ENCODE measurements around the gene LRRC4C. TPM values are rescaled to one million over a fixed set of nuclear protein-coding genes. Genes with fewer than 3 reads are reported as not detected.

The LRRC4C gene
- total RNA-seq, 1 donor = 0.27 TPM

GRCh38 chr11:40491341-40491740 is 968.1 kb downstream of the LRRC4C start:
- H3K4me3 ChIP-seq (ENCODE audit: low read depth, low read length) = no peak overlapping the region
- DNase-seq (ENCODE audit: low read depth) = no peak
- TF ChIP-seq, protein P1, sequence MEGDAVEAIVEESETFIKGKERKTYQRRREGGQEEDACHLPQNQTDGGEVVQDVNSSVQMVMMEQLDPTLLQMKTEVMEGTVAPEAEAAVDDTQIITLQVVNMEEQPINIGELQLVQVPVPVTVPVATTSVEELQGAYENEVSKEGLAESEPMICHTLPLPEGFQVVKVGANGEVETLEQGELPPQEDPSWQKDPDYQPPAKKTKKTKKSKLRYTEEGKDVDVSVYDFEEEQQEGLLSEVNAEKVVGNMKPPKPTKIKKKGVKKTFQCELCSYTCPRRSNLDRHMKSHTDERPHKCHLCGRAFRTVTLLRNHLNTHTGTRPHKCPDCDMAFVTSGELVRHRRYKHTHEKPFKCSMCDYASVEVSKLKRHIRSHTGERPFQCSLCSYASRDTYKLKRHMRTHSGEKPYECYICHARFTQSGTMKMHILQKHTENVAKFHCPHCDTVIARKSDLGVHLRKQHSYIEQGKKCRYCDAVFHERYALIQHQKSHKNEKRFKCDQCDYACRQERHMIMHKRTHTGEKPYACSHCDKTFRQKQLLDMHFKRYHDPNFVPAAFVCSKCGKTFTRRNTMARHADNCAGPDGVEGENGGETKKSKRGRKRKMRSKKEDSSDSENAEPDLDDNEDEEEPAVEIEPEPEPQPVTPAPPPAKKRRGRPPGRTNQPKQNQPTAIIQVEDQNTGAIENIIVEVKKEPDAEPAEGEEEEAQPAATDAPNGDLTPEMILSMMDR (IDR thresholded peaks at IDR 0.05; ENCODE audit: insufficient read depth, low read length) = no peak

DNA sequence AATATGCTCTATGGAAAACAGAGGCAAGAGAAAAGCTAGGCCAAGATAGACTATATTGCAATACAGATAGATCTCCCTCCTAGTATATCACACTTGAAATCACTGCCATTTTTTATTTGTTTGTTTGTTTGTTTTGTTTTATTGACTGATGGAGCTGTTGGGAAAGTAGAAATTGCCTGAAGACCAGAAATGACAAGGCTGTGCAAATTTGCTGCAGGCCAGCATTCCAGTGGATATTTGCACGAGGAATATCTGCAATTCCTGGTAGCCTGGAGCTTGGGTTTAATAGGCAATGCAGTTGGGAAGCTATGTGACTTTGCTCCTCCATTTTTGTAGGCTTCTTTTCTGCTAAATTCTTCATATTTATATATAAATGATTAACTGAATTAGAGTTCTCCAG is 991.7 kb downstream of the LRRC4C start:
- no peak for DNase-seq (ENCODE audit: low read depth)
- H3K4me3 ChIP-seq (ENCODE audit: low read depth, low read length) = no peak overlapping the region
- TF ChIP-seq, protein P1 (IDR thresholded peaks at IDR 0.05; ENCODE audit: insufficient read depth, low read length) = no peak

- TF ChIP-seq, protein P1 (IDR thresholded peaks at IDR 0.05; ENCODE audit: insufficient read depth, low read length) = no peak
- DNase-seq (ENCODE audit: low read depth) = no peak
- no peak overlapping the region for H3K4me3 ChIP-seq (ENCODE audit: low read depth, low read length)
Observed at GRCh38 chr11:40445391-40445790, 1014.1 kb downstream of the LRRC4C start.

GRCh38 chr11:40444151-40444550 is 1015.3 kb downstream of the LRRC4C start:
- H3K4me3 ChIP-seq (ENCODE audit: low read depth, low read length) = no peak overlapping the region
- DNase-seq (ENCODE audit: low read depth) = no peak
- TF ChIP-seq, protein P1 (IDR thresholded peaks at IDR 0.05; ENCODE audit: insufficient read depth, low read length) = no peak

DNA sequence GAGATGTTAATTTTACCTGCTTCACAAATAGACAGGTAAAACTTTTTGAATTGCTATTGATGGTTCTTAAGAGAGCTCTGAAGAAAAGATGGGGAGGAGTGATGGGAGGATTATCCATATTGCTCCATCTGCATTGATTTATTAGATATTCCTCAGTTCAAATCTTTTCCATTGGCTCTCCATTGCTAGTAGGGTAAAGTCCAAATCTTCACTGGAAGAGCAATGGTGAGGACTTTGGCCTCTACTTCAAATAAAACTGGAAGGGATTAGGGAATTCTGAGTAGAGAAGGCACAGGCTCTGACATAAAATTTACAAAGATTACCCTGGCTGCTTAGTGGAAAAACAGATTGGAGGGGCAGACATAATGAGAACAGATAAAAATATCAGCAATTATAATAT is 1024.1 kb downstream of the LRRC4C start:
- no peak overlapping the region for H3K4me3 ChIP-seq (ENCODE audit: low read depth, low read length)
- TF ChIP-seq, protein P1 (IDR thresholded peaks at IDR 0.05; ENCODE audit: insufficient read depth, low read length) = no peak
- no peak for DNase-seq (ENCODE audit: low read depth)

DNA sequence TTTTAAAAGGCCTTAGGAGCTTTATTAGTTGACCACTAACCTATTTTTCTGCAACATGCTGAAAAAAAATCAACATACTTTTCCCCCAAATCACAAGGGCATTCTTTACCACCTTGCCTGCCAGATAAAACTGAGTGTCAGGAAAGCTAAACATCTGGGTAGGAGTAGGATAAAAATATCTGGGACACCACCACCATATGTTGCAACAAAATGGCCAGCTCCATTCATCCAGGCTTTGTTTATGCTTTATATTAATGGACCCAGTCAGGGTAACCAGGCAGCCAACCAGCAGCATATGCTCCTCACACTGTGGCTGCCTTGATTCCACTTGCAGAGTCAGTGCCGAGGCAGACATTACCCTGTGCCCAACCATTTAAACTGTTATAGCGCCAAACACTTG is 1024.5 kb downstream of the LRRC4C start:
- no peak overlapping the region for H3K4me3 ChIP-seq (ENCODE audit: low read depth, low read length)
- DNase-seq (ENCODE audit: low read depth) = no peak
- TF ChIP-seq, protein P1 (IDR thresholded peaks at IDR 0.05; ENCODE audit: insufficient read depth, low read length) = no peak

- no peak for DNase-seq (ENCODE audit: low read depth)
- no peak overlapping the region for H3K4me3 ChIP-seq (ENCODE audit: low read depth, low read length)
- TF ChIP-seq, protein P1 (IDR thresholded peaks at IDR 0.05; ENCODE audit: insufficient read depth, low read length) = no peak
Observed at GRCh38 chr11:40432358-40432757, 1027.1 kb downstream of the LRRC4C start.
